GM21619 (cell line): Measurements from ENCODE around the gene TMED7.

Experiments
- ATAC-seq: cut with Tn5 transposase; IDR thresholded peaks from one replicate; pipeline ENCODE4 v1.9.1; 2021; ENCODE audit not compliant: unreplicated experiment

The TMED7 gene

DNA sequence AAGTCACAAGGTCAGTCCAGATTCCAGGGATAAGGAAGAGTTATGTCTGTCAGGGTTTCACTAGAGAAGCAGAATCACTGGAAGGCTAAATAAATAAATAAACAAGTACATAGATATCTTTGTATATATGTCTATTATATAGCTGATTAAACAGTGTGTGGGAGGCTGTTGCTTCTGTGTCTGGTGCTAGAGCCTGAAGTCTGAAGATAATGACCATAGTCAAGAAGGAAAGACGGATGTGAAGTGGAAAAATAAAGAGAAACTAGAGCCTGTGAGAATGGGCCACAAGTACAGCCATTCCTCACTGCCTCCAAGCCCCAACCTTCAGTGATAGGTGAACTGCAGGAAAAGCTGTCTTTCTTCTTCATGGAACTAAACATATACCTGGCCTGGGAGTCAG is 4.1 kb upstream of the TMED7 start:
- no peak for ATAC-seq

DNA sequence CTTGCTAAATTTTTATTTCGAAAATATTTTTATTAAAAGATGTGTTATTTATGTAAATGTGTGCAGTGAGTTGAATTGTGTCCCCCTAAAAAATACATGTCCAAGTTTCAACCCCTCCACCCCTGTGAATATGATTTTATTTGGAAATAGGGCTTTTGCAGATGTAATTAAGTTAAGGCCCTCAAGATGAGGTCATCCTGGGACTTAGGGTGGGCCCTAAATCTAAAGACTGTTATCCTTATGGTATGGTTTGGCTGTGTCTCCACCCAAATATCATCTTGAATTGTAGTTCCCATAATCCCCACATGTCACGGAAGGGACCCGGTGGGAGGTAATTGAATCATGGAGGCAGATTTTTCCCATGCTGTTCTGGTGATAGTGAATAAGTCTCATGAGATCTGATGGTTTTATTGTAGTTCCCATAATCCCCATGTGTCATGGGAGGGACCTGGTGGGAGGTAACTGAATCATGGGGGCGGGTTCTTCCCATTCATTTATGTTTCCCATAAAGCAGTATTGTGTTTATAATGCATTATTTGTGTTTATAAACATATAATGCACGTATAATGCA is 1.5 kb upstream of the TMED7 start:
- no peak for ATAC-seq

DNA sequence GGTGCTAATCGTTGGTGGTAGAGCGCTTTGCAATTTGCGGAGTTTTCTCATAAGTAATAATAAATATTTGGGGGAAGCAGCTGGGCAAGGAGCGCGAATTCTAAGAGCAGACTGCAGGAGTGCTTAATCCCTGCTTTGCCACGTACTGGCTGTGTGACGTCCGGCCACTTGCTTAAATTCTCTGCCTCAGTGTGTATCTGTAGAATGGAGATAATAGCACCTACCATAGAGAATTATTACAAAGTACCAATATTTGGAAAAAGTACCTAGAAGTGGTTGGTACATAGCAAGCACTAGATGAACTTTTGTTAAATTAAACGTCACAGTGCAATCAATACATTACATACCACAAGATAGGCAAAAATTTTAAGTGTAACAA is 598 bp upstream of the TMED7 start:
- peak; percentile 32 for ATAC-seq

DNA sequence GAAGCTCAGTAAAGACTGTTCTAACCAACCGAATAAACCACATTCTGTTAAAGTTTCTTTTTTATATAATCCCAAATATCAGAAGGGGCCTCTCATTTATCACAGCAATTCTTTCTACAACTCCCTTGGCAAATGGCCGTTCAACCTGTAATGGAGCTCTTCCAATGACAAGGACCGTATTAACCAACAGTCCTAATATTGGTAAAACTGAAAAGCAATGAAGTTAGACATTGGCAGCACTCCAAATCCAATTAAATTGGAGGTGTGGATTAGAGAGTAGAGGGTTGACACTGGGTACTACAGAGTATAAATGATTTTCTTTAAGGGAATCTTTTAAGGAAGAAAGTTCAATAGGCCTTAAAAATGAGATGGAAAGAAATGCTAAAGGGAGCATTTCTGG is 842 bp downstream of the TMED7 start:
- no peak for ATAC-seq

DNA sequence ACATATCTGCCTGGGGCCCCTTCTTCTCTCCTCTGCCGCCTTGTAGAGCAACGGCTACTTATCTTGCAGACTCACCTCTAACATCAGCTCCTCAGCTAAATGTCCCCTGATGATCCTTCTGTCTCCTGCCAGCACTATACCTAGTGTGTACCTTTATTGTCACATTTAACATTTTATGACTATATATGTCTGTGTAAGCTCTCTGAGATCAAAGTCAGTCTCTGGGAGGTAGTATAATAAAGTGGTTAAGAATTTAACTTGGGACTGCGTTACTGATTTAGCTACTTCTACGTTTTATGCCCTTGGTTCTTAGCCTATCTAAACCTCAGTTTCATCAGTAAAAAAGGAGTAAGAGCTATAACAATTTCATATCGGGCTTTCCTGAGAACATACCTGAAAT is 2.2 kb downstream of the TMED7 start:
- ATAC-seq = no peak

DNA sequence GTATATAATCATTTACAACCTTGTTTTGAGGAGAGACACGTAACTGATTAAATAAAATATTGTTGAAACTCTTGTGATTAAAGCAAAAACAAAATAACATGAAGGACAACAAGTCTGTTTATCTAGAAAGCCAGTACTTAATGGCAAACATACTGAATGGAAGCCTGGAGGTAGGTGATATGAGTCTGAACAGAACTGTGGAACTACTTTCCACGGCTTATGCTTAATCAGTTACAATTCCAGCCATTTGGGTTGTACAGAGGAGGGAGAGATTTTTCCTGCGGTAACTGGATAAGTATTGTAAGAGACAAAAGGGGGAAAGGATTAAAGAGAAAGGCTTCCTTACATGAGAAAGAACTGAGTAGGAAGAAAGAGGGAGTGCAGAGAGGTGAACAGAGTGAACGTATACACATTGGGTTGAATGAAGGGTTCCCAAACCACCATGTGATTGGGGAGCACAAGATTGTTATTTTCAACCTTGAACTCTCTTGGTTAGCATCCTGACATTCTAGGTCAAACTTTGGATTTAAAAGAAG is 4.4 kb downstream of the TMED7 start:
- ATAC-seq = no peak

DNA sequence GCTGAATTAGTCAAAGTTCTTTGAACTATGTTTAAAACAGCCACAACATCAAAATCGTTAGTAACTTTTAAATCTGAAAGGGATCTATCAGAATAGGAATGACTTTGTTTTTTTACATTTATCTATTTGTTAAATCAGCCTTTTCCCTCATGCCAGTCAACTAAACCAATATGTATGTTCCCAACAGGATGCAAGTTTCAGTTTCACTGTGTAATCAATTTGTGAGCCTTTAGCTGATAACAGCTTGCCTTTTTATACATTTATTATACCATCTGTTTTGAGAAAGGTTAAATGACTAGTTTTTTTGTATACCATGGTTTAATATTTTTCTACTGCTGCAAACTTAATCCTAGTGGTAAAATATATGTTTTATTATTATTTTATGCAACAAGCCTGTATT is 8.9 kb downstream of the TMED7 start:
- ATAC-seq = no peak

DNA sequence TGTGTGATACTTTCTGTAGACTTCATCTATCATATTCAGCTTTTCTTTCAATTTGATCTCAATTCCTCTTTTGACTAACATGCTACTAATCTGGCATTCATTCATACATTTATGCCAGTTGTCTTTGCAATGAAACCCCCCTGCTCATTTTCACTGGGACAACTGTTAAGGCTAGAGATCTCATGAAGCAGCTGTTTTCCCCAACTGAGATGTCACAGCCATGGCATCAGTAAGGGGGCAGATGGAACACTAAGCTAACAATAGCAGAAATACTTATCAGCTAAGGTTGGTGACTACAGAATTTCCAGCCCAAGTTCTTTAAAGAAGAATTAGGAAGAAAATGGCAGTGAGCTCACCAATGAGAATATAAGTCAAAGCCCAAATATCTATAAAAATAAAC is 9.4 kb downstream of the TMED7 start:
- ATAC-seq = no peak

DNA sequence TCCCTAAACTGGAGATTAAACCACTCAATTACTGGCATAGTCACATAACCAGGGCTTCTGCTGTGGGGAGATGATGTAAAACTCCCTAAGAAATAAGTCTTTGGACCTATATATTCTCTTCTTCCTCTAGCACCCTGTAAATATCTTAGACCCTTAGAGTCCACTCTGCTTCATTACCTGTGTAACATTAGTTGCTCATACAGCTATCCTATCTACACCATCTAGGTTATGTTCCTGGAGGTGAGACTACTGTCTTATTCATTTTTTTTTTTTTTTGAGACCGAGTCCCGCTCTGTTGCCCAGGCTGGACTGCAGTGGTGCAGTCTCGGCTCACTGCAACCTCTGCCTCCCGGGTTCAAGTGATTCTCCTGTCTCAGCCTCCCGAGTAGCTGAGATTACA is 14.0 kb downstream of the TMED7 start:
- ATAC-seq = no peak

DNA sequence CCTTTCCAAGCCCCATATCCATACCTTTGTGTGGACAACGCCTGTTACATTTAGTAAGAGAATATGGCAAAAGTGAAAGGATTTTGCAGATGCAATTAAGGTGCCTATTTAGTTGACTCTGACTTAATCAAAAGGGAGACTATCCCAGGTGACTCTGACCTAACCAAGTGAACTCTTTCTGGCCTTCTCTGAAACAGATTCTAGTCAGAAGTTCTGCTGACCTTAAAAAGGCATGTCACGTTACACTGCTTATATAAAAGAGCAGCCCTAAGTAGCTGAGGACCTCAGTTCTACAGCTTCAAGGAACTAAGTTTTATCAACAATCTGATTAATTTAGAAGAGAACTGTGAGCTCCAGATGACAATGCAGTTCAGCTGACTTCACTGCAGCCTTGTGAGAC is 17.9 kb downstream of the TMED7 start:
- ATAC-seq = no peak

DNA sequence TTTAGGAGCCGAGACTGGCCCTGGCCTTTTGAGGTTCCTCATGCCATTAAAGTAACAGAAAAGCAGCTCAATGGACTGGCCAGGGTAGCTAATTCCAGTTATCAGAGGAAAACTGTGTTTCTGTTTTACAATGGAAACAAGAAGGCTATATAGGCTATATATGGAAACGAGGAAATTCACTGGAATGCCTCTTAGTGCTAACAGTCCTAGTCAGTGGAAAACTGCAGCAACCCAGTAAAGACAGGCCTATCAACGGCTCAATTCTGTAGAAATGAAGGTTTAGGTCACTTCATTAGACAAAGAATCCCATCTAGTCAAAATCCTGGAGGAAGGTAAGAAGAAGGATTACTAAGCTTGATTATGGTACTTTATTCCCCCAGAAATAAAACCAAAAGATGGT is 20.4 kb downstream of the TMED7 start:
- ATAC-seq = no peak

DNA sequence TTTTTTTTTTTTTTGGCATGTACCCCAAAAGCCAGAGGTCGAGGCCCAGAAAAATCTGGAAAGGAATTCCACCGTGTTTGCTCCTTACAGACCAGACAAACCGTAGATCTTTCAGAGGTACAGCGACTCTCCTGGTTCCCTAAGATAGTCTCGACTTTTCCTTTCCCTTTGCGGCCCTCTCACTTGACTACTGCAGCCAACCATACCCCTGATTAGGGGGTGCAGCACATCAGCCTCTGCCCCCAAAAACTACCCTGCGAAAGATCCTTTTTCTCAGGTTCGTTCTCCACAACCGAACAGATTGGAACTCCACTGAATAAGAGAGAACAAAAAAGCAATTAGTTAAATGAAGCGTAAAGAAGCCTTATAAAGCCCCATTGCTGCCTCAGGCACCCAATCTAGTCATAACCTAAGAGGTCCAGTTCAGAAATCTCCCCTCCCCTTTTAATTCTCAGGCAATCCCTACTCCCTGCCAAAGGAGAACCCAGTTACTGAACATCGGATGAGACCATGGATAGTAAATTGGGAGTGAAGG is 23.2 kb downstream of the TMED7 start:
- peak; percentile 6 for ATAC-seq

DNA sequence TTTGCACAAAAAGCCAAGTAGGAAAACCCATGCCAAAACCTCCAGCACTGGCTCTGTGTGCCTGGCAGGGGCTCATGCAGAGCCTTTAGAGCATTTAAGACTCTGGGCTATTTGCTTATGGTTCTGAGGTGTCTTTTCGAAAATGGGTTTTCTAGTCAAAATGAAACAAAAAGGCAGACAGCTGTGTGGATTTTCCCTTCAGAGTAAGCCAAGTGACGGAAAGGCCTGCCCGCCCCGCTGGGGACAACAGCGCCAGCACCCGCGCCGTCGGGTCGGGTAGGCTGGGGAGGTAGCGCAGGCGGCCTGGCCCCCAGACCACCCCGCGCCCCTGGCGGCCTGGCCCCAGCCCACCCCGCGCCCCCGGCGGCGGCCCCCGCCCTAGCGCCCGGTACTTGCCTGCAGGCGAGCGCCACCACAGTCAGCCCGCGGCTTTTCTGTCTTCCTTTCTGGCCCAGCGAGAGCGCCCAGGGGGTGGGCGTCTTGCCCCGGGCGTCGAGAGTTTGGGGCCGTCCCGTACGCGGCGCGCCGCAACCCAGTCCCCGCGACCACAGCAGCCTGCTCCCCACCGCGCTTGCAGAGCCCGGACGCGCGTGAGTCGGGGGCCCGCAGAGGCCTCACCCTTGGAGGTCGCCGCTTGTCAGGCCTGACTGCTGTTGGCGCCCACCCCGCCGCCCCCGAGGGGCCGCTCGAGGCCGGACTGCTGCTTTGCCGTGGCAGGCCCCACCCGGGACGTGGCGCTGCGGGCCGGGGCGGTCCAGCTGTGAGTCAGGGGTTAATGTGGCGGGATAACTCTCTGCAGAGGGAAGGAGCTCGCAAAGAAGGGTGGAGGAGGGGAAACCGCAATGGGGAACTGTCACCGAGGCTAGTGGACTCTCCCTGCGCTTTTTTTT is 23.9 kb downstream of the TMED7 start, which contains the start of gene TICAM2:
TSS of gene TICAM2 (minus strand) at position 779 of the 890 bp plus-strand sequence. CDS start 21,223 bp downstream, outside the sequence.
- ATAC-seq = peak; percentile 76

DNA sequence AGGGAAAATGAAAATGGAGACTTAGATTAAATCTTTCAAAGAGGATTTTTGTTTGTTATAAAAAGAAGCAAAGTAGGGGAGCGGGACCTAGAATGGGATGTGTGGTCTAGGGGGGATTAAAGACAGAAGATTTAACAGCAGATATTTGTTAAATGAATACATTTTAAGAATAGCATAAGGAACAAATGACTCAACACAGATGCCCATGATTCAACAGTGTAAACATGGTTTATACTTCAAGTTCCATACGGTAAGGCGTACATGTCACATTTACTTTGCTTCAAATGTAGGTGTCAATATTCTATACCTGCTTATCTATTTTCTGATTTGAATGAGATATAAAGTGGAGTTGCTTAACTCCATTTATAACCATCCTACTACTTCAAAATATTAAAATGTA is 25.1 kb downstream of the TMED7 start:
- no peak for ATAC-seq

DNA sequence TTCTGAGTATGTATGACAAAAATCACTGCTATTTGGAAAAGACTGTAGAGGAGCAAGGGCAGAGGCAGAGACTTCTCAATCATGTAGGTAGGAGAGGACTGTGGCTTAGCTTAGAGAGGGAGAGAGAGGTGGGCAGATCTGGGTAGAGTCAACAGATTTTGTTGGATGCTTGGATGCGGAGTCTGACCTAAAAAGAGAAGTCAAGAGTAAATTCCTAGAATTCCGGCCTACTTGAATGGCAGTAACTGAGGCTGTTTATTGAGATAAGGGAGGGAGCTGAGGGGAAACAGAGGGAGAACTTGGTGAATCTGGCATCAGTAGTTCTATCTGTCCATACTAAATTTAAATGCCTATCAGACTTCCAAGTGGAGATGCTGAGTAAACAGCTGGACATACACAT is 25.9 kb downstream of the TMED7 start:
- ATAC-seq = no peak

DNA sequence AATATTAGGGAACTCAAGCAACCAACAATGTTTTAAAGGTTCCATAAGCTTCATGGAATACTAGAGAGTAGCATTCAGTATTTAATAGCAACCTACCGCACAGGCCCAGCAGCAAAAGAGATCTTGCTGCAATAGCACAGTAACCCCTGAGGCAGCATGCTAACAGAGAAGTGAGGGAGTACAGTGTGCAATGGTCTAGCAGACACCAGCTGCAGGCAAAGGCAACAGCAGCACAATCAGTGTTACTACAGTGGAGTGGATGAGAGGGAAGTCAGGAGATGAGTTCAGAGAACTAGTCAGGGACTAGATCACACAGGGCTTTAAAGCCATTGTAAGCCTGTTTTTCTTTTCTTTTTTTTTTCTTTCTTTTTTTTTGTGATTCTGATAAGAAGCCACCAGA is 26.3 kb downstream of the TMED7 start:
- peak; percentile 36 for ATAC-seq

DNA sequence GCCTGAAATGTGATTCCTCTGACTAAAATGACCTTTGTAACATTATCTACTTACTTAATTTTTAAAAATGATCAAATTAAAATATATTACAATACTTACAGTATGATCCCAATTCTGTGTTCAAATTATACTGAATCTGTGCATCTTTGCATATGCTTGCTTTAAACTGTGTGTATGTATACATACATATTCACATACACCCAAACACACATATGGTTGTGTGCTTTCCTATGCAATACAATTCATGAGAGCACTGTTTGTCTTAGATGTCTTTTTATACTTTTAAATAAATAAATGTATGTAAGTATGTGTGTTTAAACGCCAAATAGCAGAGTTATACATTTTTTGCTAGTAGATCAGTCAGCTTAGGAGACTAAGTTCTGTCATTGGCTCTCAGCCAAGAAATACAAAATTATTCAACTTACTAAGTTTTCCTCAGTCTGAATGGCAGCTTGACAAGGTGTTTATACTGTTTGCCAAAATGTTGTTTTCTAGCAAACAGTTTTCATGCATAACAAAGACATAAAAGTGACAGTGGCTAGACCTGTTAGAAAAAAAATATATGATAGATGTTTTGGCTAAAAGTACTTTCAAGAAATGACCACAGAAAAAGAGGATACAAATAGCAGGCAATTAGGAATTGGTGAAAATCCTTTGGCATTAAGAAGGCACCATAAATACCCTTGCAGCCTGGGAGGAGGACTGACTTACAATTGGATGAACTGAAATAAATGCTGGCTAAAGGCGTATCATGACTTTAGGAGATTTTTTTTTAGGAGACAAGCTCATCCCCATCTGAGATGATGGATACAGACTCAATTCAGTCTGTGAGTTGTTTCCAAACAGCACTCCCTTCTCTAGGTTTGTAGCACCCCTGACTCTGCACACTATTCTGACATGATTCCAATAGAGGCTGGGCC is 31.4 kb downstream of the TMED7 start:
- ATAC-seq = no peak

DNA sequence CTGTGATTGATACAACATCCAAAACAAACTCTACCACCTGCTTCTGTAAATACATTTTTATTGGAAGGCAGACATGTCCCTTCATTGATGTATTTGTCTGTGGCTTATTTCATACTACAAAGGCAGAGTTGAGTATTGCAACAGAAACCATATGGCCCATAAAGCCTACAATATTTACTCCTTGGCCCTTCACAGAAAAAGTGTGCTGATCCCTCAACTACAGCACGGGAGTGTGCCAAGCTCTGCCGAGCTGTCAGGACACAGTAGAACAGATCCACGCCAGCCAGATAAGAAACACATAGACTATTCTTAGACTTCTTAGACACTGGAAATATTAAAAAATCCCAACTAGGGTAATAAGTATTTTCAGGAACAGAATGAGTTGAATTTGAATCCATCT is 36.8 kb downstream of the TMED7 start:
- ATAC-seq = no peak

DNA sequence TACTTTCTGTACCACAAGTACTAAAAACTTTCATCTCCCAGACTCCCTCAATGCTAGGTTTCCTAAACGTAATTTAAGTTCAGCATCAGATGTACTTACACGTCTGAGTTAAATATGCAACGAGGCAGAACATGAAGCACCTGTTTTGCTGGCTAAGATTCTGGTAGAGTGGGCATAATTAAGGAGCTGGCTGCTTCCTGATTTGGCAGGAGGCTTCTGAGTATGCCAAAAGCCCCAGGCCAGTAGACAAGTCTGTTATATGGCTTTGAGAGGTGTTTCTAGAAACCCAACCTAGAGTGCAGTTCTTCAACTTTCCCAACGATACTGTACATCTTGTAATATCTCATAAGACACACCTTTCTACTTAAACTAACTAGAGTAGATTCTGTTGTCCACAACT is 37.2 kb downstream of the TMED7 start:
- ATAC-seq = no peak

DNA sequence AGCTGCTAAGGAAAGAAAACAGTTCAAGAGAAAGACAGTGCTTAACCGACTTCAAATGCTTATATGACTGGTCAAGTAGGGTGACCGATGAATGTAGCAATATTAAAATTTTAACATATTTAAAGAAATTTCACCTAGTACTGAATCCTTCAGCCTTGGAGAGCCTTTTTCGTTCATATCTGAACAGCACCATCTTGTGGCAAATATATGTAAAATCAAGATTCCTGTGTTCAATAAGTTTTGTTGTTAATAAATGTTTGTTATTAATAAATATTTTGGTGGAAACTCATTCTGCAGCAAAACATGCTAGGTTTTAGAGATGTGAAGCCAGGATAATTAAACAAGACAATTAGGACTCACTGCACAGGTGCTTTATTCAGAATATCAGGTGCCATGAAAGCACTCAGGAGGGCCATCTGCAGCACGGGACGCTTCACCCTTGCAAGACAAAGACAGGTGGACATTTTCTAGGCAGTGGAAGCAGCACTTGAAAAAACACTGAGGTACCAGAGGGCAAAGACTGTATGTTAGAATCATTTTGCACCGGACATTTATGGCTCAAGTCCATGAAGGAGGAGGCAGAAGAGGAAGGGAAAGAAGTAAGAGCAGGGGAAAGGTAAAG is 39.2 kb downstream of the TMED7 start:
- no peak for ATAC-seq

DNA sequence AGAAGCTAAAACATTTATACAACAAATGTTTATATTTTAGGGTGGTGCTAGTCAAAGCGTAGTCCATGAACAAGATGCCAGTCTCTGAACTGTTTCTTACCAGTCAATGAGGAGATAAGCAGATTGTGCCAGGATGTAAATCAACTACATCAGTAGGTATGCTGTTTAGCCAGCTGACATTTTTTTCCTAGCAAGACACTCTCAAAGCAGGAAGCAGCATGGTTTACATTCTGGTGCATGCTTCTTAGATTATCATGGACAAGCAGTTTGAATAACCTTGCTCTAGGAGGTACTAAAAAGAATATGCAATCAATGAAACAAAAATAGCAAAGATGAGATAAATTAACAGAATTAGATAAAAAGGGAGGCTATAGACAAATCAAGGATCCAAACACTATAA is 40.6 kb downstream of the TMED7 start:
- no peak for ATAC-seq
